Sigmoid colon (tissue), 3 donors: ENCODE results near the gene CSNK1A1.

Source experiments
- CTCF ChIP-seq, 4 experiments: fragments of 450-650 bp in 3 of 4; fragments of 200-600 bp in 1 of 4; IDR thresholded peaks; one replicate each; pipeline ENCODE4 v1.5.1; 2016 to 2019; ENCODE audit warnings: antibody characterized with exemption in 4 of 4, mild to moderate bottlenecking in 3 of 4, moderate library complexity in 2 of 4
- POLR2A ChIP-seq, 2 donors: fragments of 450-650 bp; IDR thresholded peaks; one replicate each; pipeline ENCODE4 v1.6.1; 2016; ENCODE audit warnings: antibody characterized with exemption in 2 of 2, mild to moderate bottlenecking in 2 of 2, moderate library complexity in 2 of 2

GRCh38 chr5:149490599-149491485 lies 60.4 kb downstream of the CSNK1A1 start:
- TF ChIP-seq POLR2A (IDR thresholded peaks at IDR 0.05) (no peak), CTCF (IDR thresholded peaks at IDR 0.05) (no peak)
